BJ (cell line): ENCODE results near the gene SLC25A36. TPM values are rescaled to one million over a fixed set of nuclear protein-coding genes. Genes with fewer than 3 reads are reported as not detected.

ENCODE experiments used
- CTCF ChIA-PET: fragments of 350-600 bp; formaldehyde crosslinking; extraction: SDS; loops from one replicate; lab custom pipeline; 2021; ENCODE audit warnings: antibody characterized with exemption, inconsistent platforms; lab: Yijun Ruan, JAX
- POLR2A ChIA-PET: fragments of 300-600 bp; sonication (Branson Sonifier 250); formaldehyde crosslinking; extraction: SDS; loops from one replicate; lab custom pipeline; 2021; ENCODE audit warnings: antibody characterized with exemption; lab: Charles Lee
- DNase-seq: peaks from one replicate; pipeline ENCODE4 v3.0.0-alpha.2; 2011; ENCODE audit warnings: low read depth
- H3K27me3 ChIP-seq: 2 replicates; pipeline ENCODE4 v1.6.0; 2011; ENCODE audit warnings: low read length; ENCODE audit not compliant: control insufficient read depth, insufficient read depth
- H3K36me3 ChIP-seq: 2 replicates; pipeline ENCODE4 v1.5.1; 2011; ENCODE audit warnings: low read length; ENCODE audit not compliant: control insufficient read depth, insufficient read depth
- H3K4me3 ChIP-seq: 2 replicates; pipeline ENCODE4 v1.5.1; 2011; ENCODE audit warnings: low read depth, mild to moderate bottlenecking, control low read depth, low read length
- polyA plus RNA-seq: library from polyadenylated mRNA; depleted of rRNA; stranded (reverse); fragments of >200 nt; gene quantifications from 2 replicates; pipeline ENCODE4 v1.2.3, GENCODE V29; 2011
- TF ChIP-seq, protein P1 (sequence below): IDR thresholded peaks from 2 replicates; pipeline ENCODE4 v1.5.1; 2011; ENCODE audit warnings: low read depth, mild to moderate bottlenecking, control low read depth, inconsistent platforms, low read length, moderate library complexity; ENCODE audit not compliant: insufficient read depth

The SLC25A36 gene
- polyA plus RNA-seq, 1 experiment, result 32.0 TPM

DNA sequence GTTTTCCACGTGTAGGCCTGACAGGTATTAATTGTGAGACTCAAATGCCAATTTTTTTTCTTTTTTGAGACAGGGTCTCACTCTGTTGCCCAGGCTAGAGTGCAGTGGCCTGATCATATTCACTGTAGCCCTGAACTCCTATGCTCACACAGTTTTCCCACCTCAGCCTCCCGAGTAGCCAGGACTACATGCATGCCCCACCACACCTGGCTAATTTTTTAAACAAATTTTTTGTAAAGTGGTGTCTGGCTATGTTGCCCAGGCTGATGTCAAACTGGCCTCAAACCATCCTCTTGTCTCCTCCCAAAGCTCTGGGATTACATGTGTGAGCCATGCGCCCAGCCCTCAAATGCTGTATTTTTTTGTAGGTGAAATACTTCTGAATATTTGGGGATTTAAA lies 14.0 kb downstream of the SLC25A36 start:
- ChIA-PET CTCF (interaction anchor here (0.7 kb wide), 1 partner anchor 643 kb away, joined by 3 read pairs; no protein-coding TSS in a partner anchor), POLR2A (no interaction called here)

GRCh38 chr3:140956058-140956835 lies 14.6 kb downstream of the SLC25A36 start:
- Histone ChIP-seq H3K4me3 (no peak overlapping the region), H3K27me3 (no peaks in the 10 kb centered on the region), H3K36me3 (0 out of 2 replicates have a peak, but pooled peaks cover 2% of the 10 kb centered on the region)
- DNase-seq, result no peak
- POLR2A ChIA-PET, result no interaction called here
- CTCF ChIA-PET, result interaction anchor here (0.7 kb wide), 1 partner anchor 16 kb away, joined by 3 read pairs; no protein-coding TSS in a partner anchor
- TF ChIP-seq, protein P1, sequence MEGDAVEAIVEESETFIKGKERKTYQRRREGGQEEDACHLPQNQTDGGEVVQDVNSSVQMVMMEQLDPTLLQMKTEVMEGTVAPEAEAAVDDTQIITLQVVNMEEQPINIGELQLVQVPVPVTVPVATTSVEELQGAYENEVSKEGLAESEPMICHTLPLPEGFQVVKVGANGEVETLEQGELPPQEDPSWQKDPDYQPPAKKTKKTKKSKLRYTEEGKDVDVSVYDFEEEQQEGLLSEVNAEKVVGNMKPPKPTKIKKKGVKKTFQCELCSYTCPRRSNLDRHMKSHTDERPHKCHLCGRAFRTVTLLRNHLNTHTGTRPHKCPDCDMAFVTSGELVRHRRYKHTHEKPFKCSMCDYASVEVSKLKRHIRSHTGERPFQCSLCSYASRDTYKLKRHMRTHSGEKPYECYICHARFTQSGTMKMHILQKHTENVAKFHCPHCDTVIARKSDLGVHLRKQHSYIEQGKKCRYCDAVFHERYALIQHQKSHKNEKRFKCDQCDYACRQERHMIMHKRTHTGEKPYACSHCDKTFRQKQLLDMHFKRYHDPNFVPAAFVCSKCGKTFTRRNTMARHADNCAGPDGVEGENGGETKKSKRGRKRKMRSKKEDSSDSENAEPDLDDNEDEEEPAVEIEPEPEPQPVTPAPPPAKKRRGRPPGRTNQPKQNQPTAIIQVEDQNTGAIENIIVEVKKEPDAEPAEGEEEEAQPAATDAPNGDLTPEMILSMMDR, result no peak

More for the DNA sequence above, 14.0 kb downstream of the SLC25A36 start:
- TF ChIP-seq, protein P1, result no peak
- DNase-seq, result no peak
- H3K36me3 ChIP-seq, result 0 out of 2 replicates have a peak, but pooled peaks cover under 1% of the 10 kb centered on the region
- no peaks in the 10 kb centered on the region for H3K27me3 ChIP-seq
- no peak overlapping the region for H3K4me3 ChIP-seq

- CTCF ChIA-PET, result interaction anchor here (0.8 to 1.3 kb wide), 3 partner anchors 20 to 75 kb away, joined by 3 to 4 read pairs (median 3); no protein-coding TSS in a partner anchor
- H3K4me3 ChIP-seq, result no peak overlapping the region
- DNase-seq, result no peak
- POLR2A ChIA-PET, result no interaction called here
- TF ChIP-seq, protein P1, result peak; percentile 33; the same call in 1 of the 2 replicates
- H3K27me3 ChIP-seq, result no peaks in the 10 kb centered on the region
- H3K36me3 ChIP-seq, result peaks cover 4% of the 10 kb centered on the region; the same call in 1 of the 2 replicates
Observed at GRCh38 chr3:140972833-140973232, 31.2 kb downstream of the SLC25A36 start.

DNA sequence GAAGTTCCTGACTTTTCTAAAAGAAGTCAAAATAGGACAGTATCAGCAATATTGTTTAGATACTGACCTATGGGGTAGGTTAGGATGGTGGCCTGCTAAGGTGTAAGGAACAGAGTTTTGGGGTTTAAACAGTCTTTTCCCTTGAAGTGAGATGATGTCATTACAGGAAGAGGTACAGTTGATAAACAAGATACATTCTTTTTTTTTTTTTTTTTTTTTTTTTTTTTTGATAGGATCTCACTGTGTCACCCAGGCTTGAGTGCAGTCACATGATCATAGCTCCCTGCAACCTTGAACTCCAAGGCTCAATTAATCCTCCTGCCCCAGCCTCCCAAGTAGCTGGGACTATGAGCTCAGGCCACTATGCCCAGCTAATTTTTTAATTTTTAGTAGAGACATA lies 33.3 kb downstream of the SLC25A36 start:
- CTCF ChIA-PET, result interaction anchor here (0.6 to 0.8 kb wide), 2 partner anchors 153 to 327 kb away, joined by 3 read pairs; no protein-coding TSS in a partner anchor
- peaks cover 4% of the 10 kb centered on the region; the same call in 1 of the 2 replicates for H3K36me3 ChIP-seq
- POLR2A ChIA-PET, result no interaction called here

More for the DNA sequence above, 33.3 kb downstream of the SLC25A36 start:
- TF ChIP-seq, protein P1, result no peak
- Histone ChIP-seq H3K4me3 (no peak overlapping the region), H3K27me3 (no peaks in the 10 kb centered on the region)
- DNase-seq, result no peak
